Colonic mucosa (tissue), 4 donors: ENCODE results near the gene TAF3. TPM values are rescaled to one million over a fixed set of nuclear protein-coding genes. Genes with fewer than 3 reads are reported as not detected.

Experiments
- DNase-seq: peaks from one replicate; pipeline ENCODE4 v3.0.0-alpha.2; 2020
- H3K27ac ChIP-seq: fragments of 200-600 bp; one replicate; pipeline ENCODE4 v1.8.0; 2021
- H3K27me3 ChIP-seq: fragments of 200-600 bp; one replicate; pipeline ENCODE4 v1.8.0; 2021
- H3K36me3 ChIP-seq: fragments of 200-600 bp; one replicate; pipeline ENCODE4 v1.8.0; 2021
- H3K4me1 ChIP-seq: fragments of 200-600 bp; one replicate; pipeline ENCODE4 v1.8.0; 2021; ENCODE audit warnings: mild to moderate bottlenecking
- H3K4me3 ChIP-seq: fragments of 200-600 bp; one replicate; pipeline ENCODE4 v1.8.0; 2021
- H3K9ac ChIP-seq, 2 donors: one replicate each; pipeline ENCODE4 v1.7.0; 2013; ENCODE audit warnings: control low read depth in 2 of 2, low read depth in 2 of 2, low read length in 2 of 2
- H3K9me3 ChIP-seq: fragments of 200-600 bp; one replicate; pipeline ENCODE4 v1.8.0; 2021
- CTCF ChIP-seq: fragments of 200-600 bp; IDR thresholded peaks from one replicate; pipeline ENCODE4 v1.8.0; 2022; ENCODE audit warnings: antibody characterized with exemption, mild to moderate bottlenecking
- intact Hi-C: fragments of 100-400 bp; cut with DNase I; formaldehyde crosslinking; loops from one replicate; pipeline ENCODE4 v1.14.1; 2022
- total RNA-seq, 2 donors: library from RNA; stranded (reverse); fragmentation: NEBNext Ultra II Directional in 1 of 2; extraction: Animal tissue kit (Norgen Biotek cat#: 25700) in 1 of 2; gene quantifications; one replicate each; pipeline ENCODE4 v1.2.1, GENCODE V29; 2021
- donor health status: healthy.
- donor health status: DM: no; HTN: no; CAD: no.
- donor health status: DM: no; HTN: no; CAD: no.

The TAF3 gene
- total RNA-seq, 2 donors from 2014 or later, result 4.4 to 6.3 TPM

GRCh38 chr10:8055420-8056349, 237.4 kb downstream of the TAF3 start:
- no peak for TF ChIP-seq CTCF
- H3K4me3 ChIP-seq, result peak overlapping the region; percentile 46
- intact Hi-C loops, result no loop called here
- no peaks in the 10 kb centered on the region for H3K9me3 ChIP-seq
- peak overlapping the region in 1 of 2 donors; percentile 43 for H3K9ac ChIP-seq
- H3K27ac ChIP-seq, result no peak overlapping the region
- DNase-seq, result no peak
- peaks cover 71% of the 10 kb centered on the region for H3K27me3 ChIP-seq
- H3K4me1 ChIP-seq, result peaks cover 13% of the 10 kb centered on the region
- H3K36me3 ChIP-seq, result no peaks in the 10 kb centered on the region

- Histone ChIP-seq H3K27me3 (peaks cover 66% of the 10 kb centered on the region), H3K4me1 (peaks cover 13% of the 10 kb centered on the region), H3K9ac (peak overlapping the region in 1 of 2 donors; percentile 12), H3K27ac (no peak overlapping the region), H3K9me3 (no peaks in the 10 kb centered on the region), H3K36me3 (no peaks in the 10 kb centered on the region), H3K4me3 (peak overlapping the region; percentile 46)
- intact Hi-C loops, result no loop called here
- no peak for TF ChIP-seq CTCF
- no peak for DNase-seq
These were observed 238.1 kb downstream of the TAF3 start for GRCh38 chr10:8056378-8056777.

GRCh38 chr10:8056871-8057331, 238.6 kb downstream of the TAF3 start:
- TF ChIP-seq CTCF, result no peak

GRCh38 chr10:8057636-8058273, 239.4 kb downstream of the TAF3 start:
- Histone ChIP-seq H3K36me3 (no peaks in the 10 kb centered on the region), H3K27ac (no peak overlapping the region), H3K4me3 (no peak overlapping the region), H3K27me3 (peaks cover 58% of the 10 kb centered on the region), H3K9ac (no peak overlapping the region), H3K9me3 (no peaks in the 10 kb centered on the region), H3K4me1 (peaks cover 10% of the 10 kb centered on the region)
- DNase-seq, result no peak
- intact Hi-C loops, result no loop called here
- TF ChIP-seq CTCF, result no peak

More at GRCh38 chr10:8056871-8057331, 238.6 kb downstream of the TAF3 start:
- Histone ChIP-seq H3K27ac (no peak overlapping the region), H3K27me3 (peaks cover 62% of the 10 kb centered on the region), H3K4me1 (peaks cover 10% of the 10 kb centered on the region), H3K4me3 (peak overlapping the region; percentile 46), H3K9ac (no peak overlapping the region), H3K36me3 (no peaks in the 10 kb centered on the region), H3K9me3 (no peaks in the 10 kb centered on the region)
- DNase-seq, result no peak
- intact Hi-C loops, result no loop called here

GRCh38 chr10:8058274-8059111, 240.2 kb downstream of the TAF3 start:
- H3K4me1 ChIP-seq, result peaks cover 5% of the 10 kb centered on the region
- intact Hi-C loops, result no loop called here
- no peak overlapping the region for H3K9ac ChIP-seq
- H3K36me3 ChIP-seq, result no peaks in the 10 kb centered on the region
- no peak overlapping the region for H3K27ac ChIP-seq
- H3K9me3 ChIP-seq, result no peaks in the 10 kb centered on the region
- TF ChIP-seq CTCF, result no peak
- H3K4me3 ChIP-seq, result no peak overlapping the region
- no peak for DNase-seq
- peaks cover 53% of the 10 kb centered on the region for H3K27me3 ChIP-seq
